SU-DHL-6 (cell line): ENCODE results near the gene PRXL2B.

Experiments used
- CTCF ChIP-seq: fragments of 200-600 bp; sonication (generic); IDR thresholded peaks from one replicate; pipeline ENCODE4 v1.5.1; 2017; ENCODE audit warnings: antibody characterized with exemption, mild to moderate bottlenecking, low read length, moderate library complexity; ENCODE audit not compliant: insufficient read depth, poor library complexity, severe bottlenecking
- EZH2phosphoT487 ChIP-seq: fragments of 200-600 bp; sonication (generic), shearing (Covaris generic); conservative IDR thresholded peaks from 2 replicates; pipeline ENCODE4 v1.6.1; 2018; ENCODE audit warnings: mild to moderate bottlenecking, antibody characterized with exemption, low read length, moderate library complexity, mixed read lengths

- no peak for TF ChIP-seq CTCF
- no peak for TF ChIP-seq EZH2phosphoT487
Measured at GRCh38 chr1:2594001-2594640, 7.5 kb downstream of the PRXL2B start.
